ENCODE results near the gene MUC5B.
A peak's percentile ranks its signal among the peaks of the same experiment; 100 is the strongest.

The MUC5B gene

DNA sequence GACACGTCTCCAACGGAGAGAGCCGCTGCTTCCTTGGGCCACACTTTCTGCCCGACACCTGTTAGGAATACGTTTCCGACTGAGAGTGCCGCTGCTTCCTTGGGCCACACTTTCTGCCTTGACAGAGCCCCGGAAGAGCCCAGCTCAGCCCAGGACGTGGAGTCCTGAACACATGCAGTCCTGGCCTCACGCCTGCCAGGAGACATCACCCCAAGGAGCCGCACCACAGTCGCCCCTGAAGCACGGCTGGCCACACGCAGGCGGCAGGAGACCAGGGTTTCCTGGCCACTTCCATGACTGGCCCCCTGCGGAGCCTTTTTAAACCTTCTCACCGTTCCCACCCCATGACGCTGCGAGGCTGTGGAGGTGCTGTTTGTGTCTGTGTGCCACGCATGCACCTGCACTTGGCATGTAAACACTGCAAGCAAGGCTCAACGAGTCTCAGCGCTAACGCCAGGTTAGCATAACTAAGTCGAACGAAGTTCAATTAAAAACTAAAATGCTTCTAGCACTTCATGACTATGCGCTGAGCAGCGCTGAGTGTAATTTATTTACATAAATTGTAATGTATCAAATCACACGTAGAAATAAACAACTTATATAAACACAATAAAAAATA, 77.8 kb downstream of the MUC5B start:
- no peak for DNase-seq (ENCODE audit: low read depth)

GRCh38 chr11:1301220-1302000, 78.5 kb downstream of the MUC5B start:
- DNase-seq (ENCODE audit: low read depth): no peak

DNA sequence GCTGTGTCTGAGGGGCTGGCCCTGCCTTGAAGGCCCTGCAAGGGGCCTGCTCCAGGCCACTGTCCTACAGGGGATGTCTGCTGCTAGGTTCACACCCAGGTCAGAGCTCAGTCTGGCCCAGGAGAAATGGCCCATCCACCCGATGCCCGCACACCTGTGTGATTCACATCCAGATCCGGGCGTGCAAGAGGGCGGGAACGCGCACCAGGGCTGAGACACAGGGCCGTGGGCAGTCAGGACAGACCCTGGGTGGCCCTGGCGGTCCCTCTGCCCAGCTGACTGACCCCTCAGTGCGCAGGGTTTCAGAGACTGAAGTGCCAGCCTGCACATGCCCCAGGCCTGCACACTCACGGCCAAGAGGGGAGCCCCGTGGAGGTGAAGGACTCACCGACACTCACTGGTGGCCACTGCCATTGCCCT, 79.2 kb downstream of the MUC5B start:
- no peak for DNase-seq (ENCODE audit: low read depth)

- no peak for DNase-seq (ENCODE audit: low read depth)
Observed at GRCh38 chr11:1302461-1303125, 79.7 kb downstream of the MUC5B start.

DNA sequence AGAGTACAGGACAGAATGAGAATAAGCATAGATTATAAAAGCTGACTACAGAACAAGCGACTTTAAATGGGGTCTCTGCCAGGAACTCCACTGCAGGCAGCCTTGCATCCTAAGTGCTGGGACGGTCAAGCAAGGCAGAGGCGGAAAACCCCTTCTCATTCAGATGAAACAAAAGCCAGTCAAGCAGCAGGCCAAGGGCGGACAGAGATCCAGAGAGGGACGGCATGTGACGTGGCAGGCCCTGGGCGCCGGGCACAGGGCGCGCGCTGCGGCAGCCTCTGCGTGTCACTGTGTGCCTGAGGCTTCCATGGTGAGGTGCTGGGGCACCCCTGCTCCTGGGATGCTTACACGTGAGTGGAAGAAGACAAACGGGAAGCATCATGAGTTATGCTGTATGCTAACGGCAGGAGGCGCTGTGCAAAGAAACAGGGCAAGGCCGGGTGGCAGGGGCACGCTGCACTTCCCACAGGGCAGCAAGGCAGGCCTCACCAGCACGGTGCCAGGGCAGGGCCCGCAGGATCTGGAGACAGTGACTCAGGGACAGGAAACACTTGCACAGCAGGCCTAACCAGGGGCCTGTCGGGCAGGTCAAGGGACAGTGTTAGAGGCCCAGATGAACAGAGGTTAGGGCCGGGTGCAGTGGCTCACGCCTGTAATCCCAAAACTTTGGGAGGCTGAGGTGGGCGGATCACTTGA, 80.4 kb downstream of the MUC5B start:
- no peak for DNase-seq (ENCODE audit: low read depth)

DNA sequence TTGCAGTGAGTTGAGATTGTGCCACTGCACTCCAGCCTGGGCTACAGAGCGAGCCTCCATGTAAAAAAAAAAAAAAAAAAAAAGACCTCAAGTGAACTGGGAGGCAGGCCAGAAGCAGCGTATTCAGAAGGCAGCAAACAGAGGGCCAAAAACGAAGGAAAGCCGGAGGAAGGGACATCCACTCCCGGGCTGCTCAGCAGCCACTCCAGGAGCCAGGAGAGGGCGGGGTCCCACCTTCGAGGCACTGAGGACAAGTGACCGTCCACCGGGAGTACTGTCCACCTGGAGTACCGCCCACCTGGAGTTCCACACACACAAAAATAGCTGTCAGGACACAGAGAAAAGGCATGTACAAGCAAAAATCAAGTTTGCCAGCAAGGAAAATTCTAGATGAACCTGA, 81.1 kb downstream of the MUC5B start:
- no peak for DNase-seq (ENCODE audit: low read depth)

GRCh38 chr11:1304380-1304779, 81.5 kb downstream of the MUC5B start:
- no peak for DNase-seq (ENCODE audit: low read depth)

- DNase-seq (ENCODE audit: low read depth): no peak
Observed at GRCh38 chr11:1305063-1305495, 82.2 kb downstream of the MUC5B start.

GRCh38 chr11:1305501-1306056, 82.7 kb downstream of the MUC5B start:
- no peak for DNase-seq (ENCODE audit: low read depth)

DNA sequence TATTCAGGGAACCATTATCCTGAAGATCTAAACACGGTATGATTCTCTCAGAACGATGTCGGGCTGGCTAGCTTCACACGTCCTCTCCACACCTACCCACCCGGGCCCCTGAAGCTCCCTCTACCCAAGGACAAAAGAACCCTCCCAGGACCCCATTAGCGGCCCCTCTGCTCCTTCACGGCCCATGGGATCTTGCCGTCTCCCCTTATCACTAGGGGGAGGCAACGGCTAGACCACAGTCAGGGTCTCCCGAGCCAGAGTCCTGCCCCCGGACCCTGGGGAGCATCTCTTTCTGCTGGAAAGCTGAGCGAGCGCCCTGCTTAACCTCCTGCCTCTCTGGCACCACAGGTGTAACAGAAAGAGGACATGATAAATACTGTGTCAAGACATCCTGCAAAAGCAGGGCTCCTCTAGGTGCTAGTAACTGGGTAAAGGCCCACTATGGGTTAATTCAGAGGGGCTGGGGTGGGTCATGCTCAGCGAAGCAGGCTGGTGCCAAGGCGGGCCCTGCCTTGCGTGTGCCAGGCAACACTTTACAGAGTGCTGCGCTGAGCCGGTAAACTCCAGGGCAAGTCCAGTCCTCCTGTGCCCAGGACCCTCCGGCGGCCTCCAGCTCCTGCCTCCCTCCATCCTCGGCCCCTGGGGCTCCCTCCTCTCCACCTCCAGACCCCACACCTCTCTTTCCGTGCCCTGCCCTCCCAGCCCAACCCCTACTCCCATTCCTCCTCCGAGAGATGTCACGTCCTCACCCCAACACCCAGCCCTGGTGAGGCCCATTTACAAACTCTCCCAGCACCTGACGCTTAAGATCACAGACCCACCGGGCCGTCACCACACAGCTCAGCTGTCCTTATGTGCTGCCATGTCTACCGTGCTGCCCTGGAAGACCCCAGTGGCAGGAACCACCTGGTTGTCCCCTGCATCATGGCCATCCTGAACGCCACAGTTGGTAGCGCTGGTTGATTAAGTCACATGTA, 83.6 kb downstream of the MUC5B start:
- no peak for DNase-seq (ENCODE audit: low read depth)

GRCh38 chr11:1307163-1307870, 84.5 kb downstream of the MUC5B start:
- DNase-seq (ENCODE audit: low read depth): no peak

- DNase-seq (ENCODE audit: low read depth): no peak
Observed at GRCh38 chr11:1307998-1308742, 85.3 kb downstream of the MUC5B start.

DNA sequence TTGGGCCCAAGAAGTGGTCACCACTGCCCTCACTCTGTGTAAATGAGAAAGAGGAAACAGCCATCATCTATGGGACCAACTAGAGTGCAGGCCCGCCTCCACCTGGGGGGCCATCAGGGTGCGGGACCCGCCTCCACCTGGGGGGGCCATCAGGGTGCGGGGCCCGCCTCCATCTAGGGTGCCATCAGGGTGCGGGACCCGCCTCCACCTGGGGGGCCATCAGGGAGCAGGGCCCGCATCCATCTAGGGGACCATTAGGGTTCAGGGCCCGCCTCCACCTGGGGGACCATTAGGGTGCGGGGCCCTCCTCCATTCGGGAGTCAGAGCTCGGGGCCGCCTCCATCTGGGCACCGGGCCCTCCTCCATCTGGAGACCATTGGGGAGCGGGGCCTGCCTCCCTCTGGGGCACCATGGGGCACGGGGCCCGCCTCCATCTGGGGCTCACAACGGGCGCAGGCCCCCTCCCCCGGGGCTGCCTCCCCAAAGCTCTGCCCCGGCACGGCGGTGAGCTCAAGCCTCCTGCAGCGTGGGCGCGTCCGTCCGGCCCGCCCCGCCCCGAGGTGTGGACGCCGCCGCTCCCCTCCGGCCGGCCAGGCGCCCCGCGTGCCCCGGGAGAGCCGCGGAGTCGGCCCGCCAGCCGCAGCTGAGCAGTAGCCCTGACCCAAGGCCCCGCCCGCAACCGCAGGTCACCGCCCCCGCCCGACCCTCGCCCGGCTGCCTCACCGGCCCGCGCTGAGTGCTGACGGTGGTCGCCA, 86.1 kb downstream of the MUC5B start:
- peak; percentile 13 for DNase-seq (ENCODE audit: low read depth)

DNA sequence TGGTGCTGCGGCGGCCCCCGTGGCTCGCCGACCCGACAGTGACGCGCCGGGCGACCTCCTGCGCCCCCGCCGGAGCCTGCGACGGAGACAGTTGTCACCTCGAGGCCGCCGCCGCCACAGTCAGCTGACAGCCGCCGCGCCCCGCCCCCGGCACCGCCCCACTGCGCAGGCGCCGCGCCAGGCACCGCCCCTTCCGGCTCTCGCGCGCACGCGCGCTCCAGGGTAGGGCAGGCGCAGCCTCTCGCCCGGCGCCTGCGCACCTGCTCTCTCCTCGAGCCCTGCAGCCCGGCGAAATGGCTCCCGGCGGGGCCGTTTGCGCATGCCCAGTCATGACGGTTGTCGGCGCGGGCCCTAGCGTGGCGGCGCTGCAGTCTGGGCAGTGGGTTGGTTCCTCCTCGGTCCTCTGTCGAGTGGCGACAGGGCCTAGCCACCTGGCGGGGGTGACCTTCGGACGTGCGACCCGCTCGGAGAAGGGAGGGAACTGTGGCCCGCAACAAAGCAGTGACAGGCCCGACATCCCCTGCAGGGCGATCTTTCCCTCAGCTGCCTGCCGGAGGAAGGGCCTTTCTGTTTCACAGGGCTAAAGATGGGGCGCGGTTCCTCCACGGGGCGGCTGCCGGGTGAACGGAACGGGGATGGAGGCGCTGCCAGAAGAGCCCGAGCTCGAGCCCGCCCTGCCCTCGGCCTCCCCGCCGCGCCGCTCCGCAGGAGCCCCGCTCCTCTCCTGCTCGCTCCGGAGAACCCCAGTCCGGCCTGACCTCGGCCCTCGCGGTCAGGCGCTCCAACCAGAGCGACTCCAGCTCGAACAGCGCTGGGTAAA, 86.8 kb downstream of the MUC5B start, which contains the start of gene TOLLIP:
Gene TOLLIP, minus strand, starts transcription at position 135 of the 820 bp plus-strand sequence. Its CDS starts 134 bp downstream, at position 1.
- DNase-seq (ENCODE audit: low read depth): peak; percentile 94

DNA sequence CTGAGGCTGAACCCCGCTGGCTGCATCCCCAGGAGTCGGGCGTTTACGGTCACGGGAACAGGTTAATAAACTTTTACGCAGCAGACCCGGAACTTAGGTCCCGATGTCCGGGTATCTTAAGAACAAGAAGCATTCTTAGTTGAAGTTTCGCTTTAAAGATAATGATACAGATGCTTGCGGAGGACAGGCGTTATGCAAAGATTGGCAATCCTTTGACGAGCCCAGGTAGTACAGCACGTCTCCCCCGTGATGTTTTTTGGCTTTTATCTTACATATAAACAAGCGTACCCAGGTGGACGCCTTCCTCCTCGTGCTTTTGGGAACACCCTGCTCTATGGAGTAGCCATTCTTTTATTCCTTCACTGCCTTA, 87.4 kb downstream of the MUC5B start:
- no peak for DNase-seq (ENCODE audit: low read depth)

DNA sequence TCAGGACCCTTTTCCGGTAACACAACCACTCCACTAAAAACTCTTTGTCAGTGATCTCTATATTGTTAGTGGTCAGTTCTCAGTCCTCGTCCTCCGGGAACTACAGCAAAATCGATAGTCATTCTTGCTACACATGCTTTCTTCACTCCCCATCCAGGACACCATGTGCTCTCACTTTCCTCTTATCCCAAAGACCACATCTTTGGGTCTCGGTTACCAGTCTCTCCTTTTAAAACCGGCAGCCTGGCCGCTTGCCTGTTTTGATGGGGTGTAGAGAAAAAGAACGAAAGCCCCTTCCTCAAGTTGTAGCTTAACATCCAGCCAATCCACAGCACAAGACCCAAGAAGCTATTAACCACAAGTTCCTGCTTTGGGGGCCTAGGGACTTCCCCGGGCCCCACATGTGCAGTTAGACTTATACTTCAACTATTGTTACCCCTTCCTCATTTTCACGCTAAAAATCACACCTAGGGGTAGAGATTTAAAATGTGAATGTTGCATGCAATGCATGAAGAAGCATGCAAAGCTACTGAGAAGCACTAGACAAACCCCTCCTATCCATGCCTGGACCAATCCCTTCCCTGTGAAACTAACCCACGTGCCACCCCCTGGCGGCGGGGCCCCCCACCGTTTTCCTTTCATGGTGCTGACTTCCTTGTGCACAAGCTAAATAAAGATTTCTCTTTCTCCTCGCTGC, 88.1 kb downstream of the MUC5B start:
- no peak for DNase-seq (ENCODE audit: low read depth)
